Thyroid gland (tissue), 4 donors: ENCODE results near the gene KCNQ1. TPM values are rescaled to one million over a fixed set of nuclear protein-coding genes. Genes with fewer than 3 reads are reported as not detected.

ENCODE experiments used
- DNase-seq, 2 donors: peaks; one replicate each; pipeline ENCODE4 v3.0.0-alpha.2; 2019
- H3K27ac ChIP-seq, 3 donors: fragments of 200-600 bp; sonication (generic); 1 replicate in 2 of 3; 2 replicates in 1 of 3; pipeline ENCODE4 v1.5.1; 2016 to 2019; ENCODE audit warnings: mild to moderate bottlenecking in 1 of 3, moderate library complexity in 1 of 3
- H3K27me3 ChIP-seq: fragments of 200-600 bp; sonication (generic); one replicate; pipeline ENCODE4 v1.5.1; 2019
- H3K36me3 ChIP-seq, 2 donors: fragments of 200-600 bp; sonication (generic); one replicate each; pipeline ENCODE4 v1.5.1; 2016 to 2019
- H3K4me1 ChIP-seq, 2 donors: fragments of 200-600 bp; sonication (generic); one replicate each; pipeline ENCODE4 v1.5.1; 2017 to 2019
- H3K4me3 ChIP-seq, 3 donors: fragments of 200-600 bp; sonication (generic); replicated peaks in 1 of 3; 1 replicate in 2 of 3; 2 replicates in 1 of 3; pipeline ENCODE4 v1.5.1; 2016; ENCODE audit warnings: mild to moderate bottlenecking in 1 of 3
- H3K9me3 ChIP-seq: fragments of 200-600 bp; sonication (generic); one replicate; pipeline ENCODE4 v1.5.1; 2017
- POLR2A ChIP-seq, 2 donors: fragments of 450-650 bp; IDR thresholded peaks; one replicate each; pipeline ENCODE4 v1.6.1; 2017; ENCODE audit warnings: antibody characterized with exemption in 2 of 2, mild to moderate bottlenecking in 2 of 2, moderate library complexity in 1 of 2
- WGBS, 2 donors: methylation state at CpG; one replicate each; pipeline ENCODE4 v1.1.5; 2017; 5-methylcytosine and 5-hydroxymethylcytosine counted together
- intact Hi-C: fragments of 100-400 bp; cut with DNase I; formaldehyde crosslinking; loops from one replicate; pipeline ENCODE4 v1.15.1; 2023
- total RNA-seq, 4 donors: library from RNA; depleted of rRNA; stranded (reverse); fragments of >200 nt; gene quantifications; one replicate each; pipeline ENCODE4 v1.2.3, GENCODE V29; 2016
- TF ChIP-seq, protein P1 (sequence below), 6 experiments: fragments of 200-600 bp in 3 of 6; fragments of 450-650 bp in 3 of 6; sonication (generic) in 3 of 6; IDR thresholded peaks; one replicate each; pipeline ENCODE4 v1.5.1; 2016 to 2019; ENCODE audit warnings: antibody characterized with exemption in 6 of 6, mild to moderate bottlenecking in 2 of 6, inconsistent platforms in 1 of 6, moderate library complexity in 1 of 6

The KCNQ1 gene
- total RNA-seq, 4 donors from 2014 or later: 51.3 to 103 (median 97.8) TPM

GRCh38 chr11:2828585-2829330 lies 383.9 kb downstream of the KCNQ1 start:
- Histone ChIP-seq H3K4me3 (no peak overlapping the region), H3K9me3 (no peaks in the 10 kb centered on the region), H3K27ac (no peak overlapping the region), H3K27me3 (no peaks in the 10 kb centered on the region), H3K36me3 (no peaks in the 10 kb centered on the region), H3K4me1 (peaks cover 11 to 14% of the 10 kb centered on the region in 2 donors)
- 83 to 85% methylated on average over 4 of the region's 4 CpGs for WGBS, 2 donors
- no peak for TF ChIP-seq POLR2A (IDR thresholded peaks at IDR 0.05)
- TF ChIP-seq, protein P1, sequence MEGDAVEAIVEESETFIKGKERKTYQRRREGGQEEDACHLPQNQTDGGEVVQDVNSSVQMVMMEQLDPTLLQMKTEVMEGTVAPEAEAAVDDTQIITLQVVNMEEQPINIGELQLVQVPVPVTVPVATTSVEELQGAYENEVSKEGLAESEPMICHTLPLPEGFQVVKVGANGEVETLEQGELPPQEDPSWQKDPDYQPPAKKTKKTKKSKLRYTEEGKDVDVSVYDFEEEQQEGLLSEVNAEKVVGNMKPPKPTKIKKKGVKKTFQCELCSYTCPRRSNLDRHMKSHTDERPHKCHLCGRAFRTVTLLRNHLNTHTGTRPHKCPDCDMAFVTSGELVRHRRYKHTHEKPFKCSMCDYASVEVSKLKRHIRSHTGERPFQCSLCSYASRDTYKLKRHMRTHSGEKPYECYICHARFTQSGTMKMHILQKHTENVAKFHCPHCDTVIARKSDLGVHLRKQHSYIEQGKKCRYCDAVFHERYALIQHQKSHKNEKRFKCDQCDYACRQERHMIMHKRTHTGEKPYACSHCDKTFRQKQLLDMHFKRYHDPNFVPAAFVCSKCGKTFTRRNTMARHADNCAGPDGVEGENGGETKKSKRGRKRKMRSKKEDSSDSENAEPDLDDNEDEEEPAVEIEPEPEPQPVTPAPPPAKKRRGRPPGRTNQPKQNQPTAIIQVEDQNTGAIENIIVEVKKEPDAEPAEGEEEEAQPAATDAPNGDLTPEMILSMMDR (IDR thresholded peaks at IDR 0.05): no peak
- DNase-seq: no peak
- intact Hi-C loops: no loop called here

DNA sequence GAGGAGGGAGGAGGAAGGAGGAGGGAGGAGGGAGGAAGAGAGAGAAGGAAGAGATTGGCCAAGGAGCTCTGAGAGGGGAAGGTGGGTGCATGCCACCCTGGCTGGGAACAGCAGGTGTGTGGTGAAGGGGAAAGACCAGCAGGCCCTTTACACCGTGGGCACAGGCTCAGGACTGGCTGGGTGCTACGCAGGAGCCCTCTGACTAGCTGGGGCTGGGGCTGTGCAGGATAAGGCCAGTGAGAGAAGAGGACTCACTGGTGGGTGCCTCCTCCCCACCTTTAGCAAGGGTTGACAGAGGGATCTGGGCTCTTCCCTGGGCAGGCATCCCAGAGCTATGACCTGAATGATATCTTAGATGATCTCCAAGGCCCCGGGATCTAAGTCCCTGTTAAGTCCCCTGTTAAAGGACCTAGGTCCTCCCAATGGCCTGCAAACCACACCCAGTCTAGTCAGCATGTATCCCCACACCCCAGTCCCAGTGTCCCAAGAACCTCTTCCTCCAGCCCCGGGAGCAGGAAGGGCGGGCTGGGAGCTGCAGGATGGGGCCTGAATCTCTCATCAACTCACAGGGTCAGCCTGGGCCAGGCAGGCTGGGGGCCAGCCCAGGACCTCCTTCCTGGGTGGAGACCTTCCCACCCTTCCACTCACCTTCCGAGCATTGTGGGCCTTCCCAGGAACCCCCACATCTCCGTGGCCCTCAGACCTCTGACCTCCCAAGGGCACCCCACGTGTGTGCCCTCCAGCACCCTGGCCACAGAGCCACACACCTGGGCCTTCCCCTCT lies 385.4 kb downstream of the KCNQ1 start:
- Histone ChIP-seq H3K36me3 (no peaks in the 10 kb centered on the region), H3K4me1 (peaks cover 8 to 9% of the 10 kb centered on the region in 2 donors), H3K27ac (no peak overlapping the region), H3K27me3 (no peaks in the 10 kb centered on the region), H3K9me3 (no peaks in the 10 kb centered on the region), H3K4me3 (no peak overlapping the region)
- WGBS, 2 donors: 80 to 87% methylated on average over 6 to 8 of the region's 8 CpGs
- DNase-seq: no peak
- no peak for TF ChIP-seq POLR2A (IDR thresholded peaks at IDR 0.05)
- TF ChIP-seq, protein P1 (IDR thresholded peaks at IDR 0.05): no peak
- intact Hi-C loops: no loop called here

GRCh38 chr11:2830886-2831285 lies 386.1 kb downstream of the KCNQ1 start:
- no peak for DNase-seq
- intact Hi-C loops: no loop called here
- TF ChIP-seq, protein P1 (IDR thresholded peaks at IDR 0.05): no peak
- TF ChIP-seq POLR2A (IDR thresholded peaks at IDR 0.05): no peak
- Histone ChIP-seq H3K4me3 (no peak overlapping the region), H3K9me3 (no peaks in the 10 kb centered on the region), H3K27me3 (no peaks in the 10 kb centered on the region), H3K4me1 (peaks cover 1 to 5% of the 10 kb centered on the region in 2 donors), H3K27ac (no peak overlapping the region), H3K36me3 (no peaks in the 10 kb centered on the region)
- WGBS, 2 donors: 89 to 100% methylated on average over 4 to 8 of the region's 8 CpGs

GRCh38 chr11:2831781-2832532 lies 387.1 kb downstream of the KCNQ1 start:
- H3K36me3 ChIP-seq: no peaks in the 10 kb centered on the region
- no peak for DNase-seq
- H3K9me3 ChIP-seq: no peaks in the 10 kb centered on the region
- no peaks in the 10 kb centered on the region for H3K27me3 ChIP-seq
- 94 to 98% methylated on average over 12 of the region's 14 CpGs for WGBS, 2 donors
- no peak overlapping the region for H3K4me3 ChIP-seq
- intact Hi-C loops: no loop called here
- TF ChIP-seq, protein P1 (IDR thresholded peaks at IDR 0.05): no peak
- TF ChIP-seq POLR2A (IDR thresholded peaks at IDR 0.05): no peak
- peaks cover 5 to 9% of the 10 kb centered on the region in 2 donors for H3K4me1 ChIP-seq
- H3K27ac ChIP-seq: no peak overlapping the region
